ENCODE results near the gene RNF25.

Gene RNF25, protein sequence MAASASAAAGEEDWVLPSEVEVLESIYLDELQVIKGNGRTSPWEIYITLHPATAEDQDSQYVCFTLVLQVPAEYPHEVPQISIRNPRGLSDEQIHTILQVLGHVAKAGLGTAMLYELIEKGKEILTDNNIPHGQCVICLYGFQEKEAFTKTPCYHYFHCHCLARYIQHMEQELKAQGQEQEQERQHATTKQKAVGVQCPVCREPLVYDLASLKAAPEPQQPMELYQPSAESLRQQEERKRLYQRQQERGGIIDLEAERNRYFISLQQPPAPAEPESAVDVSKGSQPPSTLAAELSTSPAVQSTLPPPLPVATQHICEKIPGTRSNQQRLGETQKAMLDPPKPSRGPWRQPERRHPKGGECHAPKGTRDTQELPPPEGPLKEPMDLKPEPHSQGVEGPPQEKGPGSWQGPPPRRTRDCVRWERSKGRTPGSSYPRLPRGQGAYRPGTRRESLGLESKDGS

DNA sequence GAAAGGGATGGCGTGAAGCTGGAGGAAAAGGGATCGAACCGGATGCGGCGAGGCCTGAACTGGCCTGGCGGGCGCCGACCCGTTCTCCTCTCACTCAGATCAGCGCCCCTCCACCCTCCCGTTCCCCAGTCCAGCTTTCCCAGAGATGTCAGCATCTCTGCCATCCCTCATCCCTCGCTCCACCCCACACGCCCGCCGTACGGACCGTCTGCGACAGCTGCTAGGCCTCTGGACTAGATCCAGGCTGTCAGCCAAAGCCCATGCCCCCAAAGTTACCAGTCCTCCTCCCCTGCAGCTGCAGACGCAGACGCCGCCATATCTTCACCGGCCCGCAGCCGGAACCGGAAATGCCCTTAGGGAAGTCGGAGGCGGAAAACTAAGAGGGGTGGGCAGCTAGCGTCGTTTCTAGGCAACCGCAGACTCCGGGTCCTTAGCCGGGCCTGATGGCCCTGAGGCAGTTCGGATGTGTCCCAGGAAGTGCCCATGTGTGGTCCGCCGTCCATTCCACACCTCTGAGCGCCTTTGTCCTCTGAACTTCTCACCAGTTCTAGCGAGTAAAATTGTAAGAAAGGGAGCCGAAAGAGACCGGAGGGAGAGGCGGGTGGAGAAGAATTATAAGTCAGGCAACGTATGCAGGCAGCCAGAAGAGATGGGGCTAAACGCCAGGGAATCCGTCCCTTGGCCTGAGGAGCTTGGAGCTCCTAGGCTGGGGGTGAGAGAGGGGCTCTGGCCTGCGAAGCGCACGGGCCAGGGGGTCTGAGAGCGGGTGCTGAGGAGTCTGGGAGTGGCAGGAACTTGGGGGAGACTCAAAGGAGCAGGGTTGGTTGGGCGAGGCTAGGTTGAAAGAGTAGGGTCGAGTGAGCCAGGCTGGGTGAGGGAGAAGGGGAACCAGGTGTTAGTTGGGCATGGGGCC is at the start of gene RNF25, which contains the start of gene STK36:
RNF25 (minus strand) TSS at position 349 of the 913 bp plus-strand sequence; CDS start at position 317, 32 bp downstream.
STK36 (plus strand) TSS at position 433 of the 913 bp plus-strand sequence. CDS start 744 bp downstream, outside the sequence.
- peak; percentile 87 for DNase-seq (ENCODE audit: low spot score)

DNA sequence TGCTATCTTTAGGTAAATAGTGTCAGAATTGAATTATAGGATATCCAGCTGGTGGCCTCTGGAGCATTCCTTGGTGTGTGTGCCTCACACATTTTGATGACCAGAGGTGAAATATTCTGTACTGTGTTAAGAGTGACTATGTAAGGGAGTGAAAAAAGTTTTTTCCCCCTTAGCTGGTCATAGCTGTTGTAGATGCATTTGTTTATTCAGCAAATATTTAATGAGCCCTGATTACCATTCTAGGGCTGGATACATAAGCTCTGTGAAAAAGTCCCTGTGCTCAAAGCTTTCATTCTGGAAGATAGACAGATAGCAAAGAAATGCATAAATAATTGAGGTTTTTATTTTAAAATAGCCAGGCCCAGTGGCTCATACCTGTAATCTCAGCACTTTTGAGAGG is 49.7 kb upstream of the RNF25 start:
- DNase-seq (ENCODE audit: low spot score), result no peak

DNA sequence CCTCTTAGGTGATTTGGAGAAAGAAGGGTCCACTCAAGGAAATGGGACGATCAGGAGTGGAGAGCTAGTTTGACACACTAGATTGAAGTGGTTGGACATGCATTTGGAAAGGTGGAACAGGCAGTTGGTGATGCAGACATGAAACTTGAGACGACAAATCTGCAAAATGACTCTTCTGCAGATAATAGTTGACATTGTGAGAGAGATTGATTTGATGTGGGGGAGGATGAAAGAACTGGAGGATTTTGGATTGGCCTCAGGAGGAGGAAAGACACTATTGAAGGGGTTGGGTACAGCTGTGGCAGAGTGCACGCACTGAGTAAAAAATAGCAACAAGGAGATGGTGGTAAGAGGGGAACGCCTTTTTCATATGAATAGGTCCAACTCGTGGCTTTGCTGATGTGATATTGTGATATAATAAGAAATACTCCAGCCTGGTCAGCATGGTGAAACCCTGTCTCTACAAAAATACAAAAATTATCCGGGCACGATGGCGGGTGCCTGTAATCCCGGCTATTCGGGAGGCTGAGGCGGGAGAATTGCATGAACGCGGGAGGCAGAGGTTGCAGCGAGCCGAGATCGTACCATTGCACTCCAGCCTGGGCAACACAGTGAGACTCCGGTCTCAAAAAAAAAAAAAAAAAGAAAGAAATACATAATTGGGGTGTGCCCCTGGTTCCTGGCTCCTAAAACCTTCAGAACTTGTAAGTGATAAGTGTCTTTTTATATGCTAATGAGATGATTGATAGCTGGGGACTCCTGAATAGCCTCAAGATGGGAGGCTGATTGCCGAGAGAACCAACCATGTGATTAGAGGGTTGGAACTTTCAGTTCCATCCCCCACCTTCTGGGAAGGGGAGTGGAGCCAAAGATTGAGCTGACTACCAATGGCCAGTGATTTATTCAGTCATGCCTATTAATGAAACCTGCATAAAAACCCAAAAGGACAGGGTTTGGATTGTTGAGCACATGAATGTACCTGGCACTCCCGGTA is 48.5 kb upstream of the RNF25 start:
- no peak for DNase-seq (ENCODE audit: low spot score)

DNA sequence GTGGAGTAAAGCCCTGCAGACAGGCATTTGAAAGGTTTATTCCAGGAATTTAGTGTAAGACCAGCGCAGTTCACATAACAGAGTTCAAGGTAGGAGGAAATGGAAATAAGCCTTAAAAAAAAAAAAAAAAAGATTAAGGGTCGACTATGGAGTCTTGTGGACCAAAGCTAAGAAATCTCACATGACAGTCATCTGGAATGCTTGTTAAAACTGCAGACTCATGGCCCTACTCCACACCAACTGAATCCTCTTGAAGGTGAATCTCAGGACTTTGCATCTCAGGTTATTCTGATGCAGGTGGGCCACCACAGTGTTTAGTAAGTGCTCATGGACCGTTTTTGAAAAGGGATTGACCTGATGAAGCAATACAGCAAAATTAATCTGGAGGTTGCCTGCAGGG is 47.7 kb upstream of the RNF25 start:
- DNase-seq (ENCODE audit: low spot score), result no peak

DNA sequence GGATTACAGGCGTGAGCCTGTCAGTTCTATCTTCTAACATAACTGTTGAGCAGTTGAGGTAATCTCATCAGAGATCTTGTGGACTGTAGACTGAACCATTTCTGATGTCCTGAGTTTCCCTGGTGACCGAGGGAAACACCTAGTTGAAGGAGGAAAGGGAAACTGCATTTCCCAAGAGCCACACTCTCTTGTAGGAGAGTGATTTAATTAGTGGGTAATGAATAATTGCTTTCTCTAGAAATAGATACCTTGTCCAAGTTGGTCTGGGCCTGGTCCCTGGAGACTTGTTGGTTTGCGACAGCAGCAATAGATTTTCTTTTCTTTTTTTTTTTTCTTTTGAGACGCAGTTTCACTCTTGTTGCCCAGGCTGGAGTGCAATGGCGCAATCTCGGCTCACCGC is 46.3 kb upstream of the RNF25 start:
- DNase-seq (ENCODE audit: low spot score), result no peak

DNA sequence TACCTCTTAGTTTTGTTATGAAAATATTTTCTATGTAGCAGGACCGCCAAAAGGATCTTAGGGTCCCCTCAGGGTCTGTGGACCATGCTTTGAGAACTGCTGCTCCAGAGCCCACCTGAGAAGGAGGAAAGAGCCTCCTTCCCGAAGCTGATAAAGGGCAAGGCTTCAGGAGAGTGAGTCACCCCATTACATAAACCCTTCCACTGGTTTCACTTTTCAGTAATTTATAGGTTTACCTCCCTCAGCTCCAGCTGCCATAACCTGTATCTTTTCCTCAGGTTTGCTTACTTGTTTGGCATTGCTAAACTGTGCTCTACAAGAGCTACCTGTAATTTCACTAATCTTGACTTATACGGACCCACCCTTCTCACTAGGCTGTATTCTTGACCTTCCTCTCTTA is 45.5 kb upstream of the RNF25 start:
- DNase-seq (ENCODE audit: low spot score), result no peak

DNA sequence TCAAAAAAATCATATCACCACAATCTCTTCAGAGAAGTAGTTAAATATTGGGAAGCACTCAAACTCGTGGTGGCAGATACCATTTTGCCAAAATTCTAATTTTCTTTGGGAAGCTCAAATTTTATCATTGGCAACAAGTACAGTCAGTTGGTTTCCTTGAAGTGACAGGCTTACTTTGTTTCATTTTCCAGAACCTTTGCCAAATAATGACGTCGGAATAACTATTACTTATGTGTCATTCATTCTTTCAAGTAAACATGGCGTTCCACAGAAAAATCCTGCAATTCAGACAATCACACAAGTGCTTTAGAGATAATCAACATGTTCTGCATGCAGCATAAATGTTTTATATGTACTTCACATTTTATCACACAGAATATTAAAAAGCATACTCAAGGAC is 44.3 kb upstream of the RNF25 start:
- DNase-seq (ENCODE audit: low spot score), result no peak

DNA sequence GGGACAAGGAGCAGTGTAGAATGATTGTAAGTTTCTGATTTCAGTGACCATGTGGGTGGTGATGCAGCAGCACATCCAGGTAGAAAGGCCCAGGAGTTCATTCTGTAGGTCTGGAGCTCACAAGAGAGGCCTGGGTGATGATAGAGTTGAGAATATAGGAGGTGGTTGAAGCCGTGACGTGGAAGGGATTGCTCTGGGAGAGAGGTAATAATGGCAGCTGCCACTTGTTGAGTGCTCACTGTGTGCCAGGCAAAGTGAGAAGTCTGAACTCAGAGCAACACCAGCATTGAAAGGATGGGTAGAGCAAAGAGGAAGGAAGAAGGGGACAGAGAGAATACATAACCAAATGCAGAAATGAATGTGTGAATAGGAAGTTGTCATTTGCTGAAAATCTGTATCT is 42.1 kb upstream of the RNF25 start:
- no peak for DNase-seq (ENCODE audit: low spot score)

DNA sequence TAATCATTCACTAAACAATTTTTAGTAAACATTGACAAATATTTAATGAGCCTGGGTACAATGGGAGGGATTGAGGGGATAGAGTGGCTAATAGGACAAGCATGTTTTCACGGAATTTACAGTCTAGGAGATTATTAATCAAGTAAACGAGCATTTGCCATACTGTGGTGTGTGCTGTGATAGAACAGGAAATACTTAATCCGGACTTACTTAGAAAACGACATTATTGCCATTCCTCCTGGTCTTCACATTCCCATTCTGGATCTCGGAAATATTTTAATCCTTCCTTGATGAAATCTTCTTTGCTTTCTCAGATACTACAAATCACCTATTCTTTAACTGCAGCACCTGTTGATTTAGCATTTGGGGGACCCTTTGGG is 39.7 kb upstream of the RNF25 start:
- no peak for DNase-seq (ENCODE audit: low spot score)

DNA sequence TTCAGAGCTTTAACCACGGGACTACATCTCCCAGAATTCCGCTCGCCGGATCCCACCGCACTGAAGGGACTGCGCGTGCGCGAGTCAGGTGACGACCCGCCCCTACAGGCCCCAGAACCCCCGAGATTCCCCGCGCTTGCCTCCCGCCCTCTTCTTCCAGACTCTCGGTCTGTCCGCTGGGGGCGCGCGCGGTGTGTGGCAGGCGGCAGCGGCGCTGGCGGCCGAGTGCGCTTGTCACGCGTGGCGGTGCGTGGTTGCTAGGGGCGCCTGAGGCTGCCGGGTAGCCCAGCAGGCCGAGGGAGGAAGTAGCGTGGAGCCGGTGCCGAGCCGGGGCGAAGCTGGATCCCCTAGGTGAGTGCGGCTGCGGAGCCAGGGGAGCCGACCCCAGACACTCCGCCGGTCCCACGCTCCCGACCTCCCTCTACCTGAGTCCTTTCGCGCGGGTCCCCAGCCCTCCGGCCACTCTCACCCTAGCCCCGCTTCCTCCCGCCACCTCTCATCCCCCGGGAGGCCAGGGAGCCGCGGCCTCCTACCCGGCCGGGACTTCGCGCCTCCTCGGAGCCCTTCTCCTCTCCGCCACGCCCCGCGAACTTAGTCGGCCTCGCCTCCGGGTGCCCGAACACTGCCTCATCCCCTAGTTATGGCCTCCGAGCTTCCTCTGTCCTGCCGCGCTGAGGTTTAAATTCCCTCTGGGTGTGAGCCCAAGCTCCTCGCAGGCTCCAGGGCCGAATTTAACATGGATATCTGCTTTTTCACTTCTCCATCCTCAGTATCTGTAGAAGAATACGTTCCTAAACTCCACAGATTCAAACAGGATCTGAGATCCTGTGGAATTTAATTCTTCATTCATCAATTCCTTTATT is 39.1 kb upstream of the RNF25 start, which contains the start of gene TTLL4:
TTLL4 (plus strand) TSS at position 149 of the 863 bp plus-strand sequence. CDS start 26,842 bp downstream, outside the sequence.
- DNase-seq (ENCODE audit: low spot score), result peak; percentile 99

DNA sequence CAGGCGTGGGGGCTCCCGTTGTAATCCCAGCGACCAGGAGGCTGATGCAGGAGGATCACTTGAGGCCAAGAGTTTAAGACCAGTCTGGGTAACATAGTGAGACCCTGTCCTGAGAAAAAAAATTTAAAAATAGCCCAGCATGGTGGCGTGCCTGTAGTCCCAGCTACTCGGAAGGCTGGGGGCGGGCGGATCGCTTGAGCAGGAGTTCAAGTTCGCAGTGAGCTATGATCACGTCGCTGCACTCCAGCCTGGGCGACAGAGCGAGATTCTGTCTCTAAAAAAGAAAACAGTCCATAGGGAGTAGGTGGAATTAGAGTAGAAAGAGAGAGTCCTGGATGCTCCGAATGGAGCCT is 38.5 kb upstream of the RNF25 start:
- DNase-seq (ENCODE audit: low spot score), result no peak

DNA sequence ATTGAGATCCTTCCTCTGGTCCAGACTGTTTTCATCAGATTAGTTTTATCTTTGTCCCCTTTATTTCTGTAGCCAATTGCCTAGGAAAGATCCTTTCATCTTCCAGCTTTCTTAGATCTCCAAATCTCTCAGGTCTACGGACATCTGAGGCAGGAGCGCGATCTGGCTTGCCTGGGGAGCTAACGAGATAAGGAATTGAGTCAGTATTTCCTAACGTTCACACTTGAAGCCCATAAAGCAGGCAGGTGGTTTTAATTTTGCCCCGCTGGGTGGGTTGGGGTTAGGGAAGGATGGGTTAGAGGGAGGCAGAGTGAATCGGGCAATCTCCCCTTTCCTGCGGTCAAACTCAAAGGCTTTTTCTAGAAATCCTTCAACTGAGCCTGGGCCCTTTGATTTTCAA is 38.1 kb upstream of the RNF25 start:
- DNase-seq (ENCODE audit: low spot score), result no peak

DNA sequence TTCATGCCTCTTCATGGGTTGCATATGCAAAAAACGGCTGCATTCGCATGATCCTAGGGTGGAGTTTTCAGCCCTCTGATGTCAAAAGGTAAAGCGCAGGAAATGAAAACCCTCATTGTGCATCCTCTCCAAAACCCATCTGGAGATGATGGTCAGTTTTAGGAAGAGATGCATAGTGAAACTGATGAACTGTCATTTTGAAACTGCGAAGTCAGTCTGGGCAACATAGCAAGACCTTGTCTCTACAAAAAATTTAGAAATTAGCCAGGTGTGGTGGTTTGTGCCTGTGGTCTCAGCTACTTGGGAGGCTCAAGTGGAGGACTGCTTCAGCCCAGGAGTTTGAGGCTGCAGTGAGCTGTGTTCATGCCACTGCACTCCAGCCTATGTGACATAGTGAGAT is 36.3 kb upstream of the RNF25 start:
- peak; percentile 60 for DNase-seq (ENCODE audit: low spot score)

DNA sequence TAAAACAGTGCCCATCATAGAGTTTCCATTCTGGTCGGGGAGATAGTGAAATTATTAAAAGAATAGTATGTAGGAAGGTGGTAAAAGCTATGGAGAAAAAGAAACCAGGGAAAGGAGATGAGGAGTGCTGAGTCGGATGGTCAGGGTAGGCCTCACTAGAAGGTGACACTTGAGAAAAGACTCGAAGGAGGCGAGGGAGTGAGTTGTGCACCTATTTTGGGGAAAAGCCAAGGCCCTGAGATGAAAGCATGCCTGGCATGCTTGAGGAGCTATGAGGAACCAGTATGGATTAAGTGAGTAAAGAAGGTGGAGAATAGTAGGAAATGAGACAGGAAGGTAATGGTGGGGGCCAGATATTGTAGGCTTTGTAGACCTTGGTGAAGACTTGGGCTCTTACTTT is 31.5 kb upstream of the RNF25 start:
- DNase-seq (ENCODE audit: low spot score), result no peak

DNA sequence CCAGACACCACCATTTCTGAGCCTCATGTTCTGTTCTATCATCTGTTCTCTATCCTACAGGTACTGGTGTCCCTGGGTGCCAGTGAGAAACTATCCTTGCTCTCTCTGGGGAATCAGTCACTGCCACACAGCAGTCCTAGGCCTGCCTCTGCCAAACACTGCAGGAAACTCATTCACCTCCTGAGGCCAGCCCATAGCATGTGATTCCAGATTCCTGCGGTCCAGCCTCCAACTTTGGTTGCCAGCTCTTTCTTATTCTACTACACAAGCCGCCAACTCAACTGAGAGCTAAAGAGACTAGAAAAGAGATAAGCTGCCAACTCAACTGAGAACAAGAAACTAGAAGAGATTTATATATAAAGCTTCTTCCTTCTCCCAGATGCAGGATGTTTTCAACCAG is 30.0 kb upstream of the RNF25 start:
- DNase-seq (ENCODE audit: low spot score), result no peak

DNA sequence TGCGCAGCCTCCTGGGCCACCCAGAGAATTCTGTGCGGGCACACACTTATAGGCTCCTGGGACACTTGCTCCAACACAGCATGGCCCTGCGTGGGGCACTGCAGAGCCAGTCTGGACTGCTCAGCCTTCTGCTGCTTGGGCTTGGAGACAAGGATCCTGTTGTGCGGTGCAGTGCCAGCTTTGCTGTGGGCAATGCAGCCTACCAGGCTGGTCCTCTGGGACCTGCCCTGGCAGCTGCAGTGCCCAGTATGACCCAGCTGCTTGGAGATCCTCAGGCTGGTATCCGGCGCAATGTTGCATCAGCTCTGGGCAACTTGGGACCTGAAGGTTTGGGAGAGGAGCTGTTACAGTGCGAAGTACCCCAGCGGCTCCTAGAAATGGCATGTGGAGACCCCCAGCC is 27.1 kb upstream of the RNF25 start:
- DNase-seq (ENCODE audit: low spot score), result no peak

DNA sequence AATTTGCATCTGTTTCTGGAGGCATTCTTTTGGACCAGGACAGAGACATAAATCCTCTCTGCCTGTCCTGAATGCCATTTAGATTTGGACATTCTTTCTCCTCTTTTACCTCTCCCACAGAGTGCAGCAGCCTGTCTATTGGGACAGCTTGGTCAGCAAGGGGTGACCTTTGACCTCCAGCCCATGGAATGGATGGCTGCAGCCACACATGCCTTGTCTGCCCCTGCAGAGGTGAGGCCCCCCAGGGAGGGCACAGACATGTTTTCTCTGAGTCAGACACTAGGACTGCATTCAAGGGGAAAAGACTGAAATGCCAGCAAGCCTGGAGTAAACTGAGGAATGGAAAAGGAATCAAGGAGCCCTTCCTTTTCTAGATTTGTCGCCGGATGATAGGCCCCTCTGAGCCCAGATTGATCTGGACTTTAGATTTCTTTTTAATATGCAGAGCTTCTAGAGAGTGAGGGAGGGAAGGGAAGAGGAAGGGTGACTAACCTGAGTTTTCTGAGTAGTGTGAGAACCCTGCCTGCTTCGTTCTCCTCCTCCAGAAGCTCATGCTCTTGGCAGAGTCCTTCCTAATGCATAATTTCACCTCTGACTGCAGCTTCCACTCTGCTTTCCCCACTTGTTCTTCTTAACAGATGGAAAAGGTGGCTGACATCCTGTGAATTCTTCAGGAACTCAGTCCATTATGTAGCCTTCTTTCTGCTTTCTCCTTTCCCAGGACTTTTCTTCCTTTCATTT is 22.8 kb upstream of the RNF25 start:
- no peak for DNase-seq (ENCODE audit: low spot score)

DNA sequence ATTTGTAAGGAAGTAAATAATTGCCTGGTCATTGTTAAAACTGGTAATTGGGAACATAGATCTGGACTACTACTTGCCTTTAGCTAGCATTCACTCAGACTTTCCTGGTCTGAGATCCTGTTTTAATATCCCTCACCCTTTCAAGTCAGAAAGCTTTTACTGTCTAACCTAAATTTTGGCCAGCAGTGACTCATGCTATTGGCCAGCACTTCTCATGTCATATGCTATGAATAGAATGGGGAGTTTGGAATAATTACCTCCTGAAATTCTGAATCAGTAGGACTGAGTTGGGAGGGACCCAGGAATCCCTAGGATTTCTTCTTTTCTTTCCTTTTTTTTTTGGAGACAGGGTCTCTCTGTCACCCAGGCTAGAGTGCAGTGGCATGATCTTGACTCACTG is 19.4 kb upstream of the RNF25 start:
- DNase-seq (ENCODE audit: low spot score), result no peak

DNA sequence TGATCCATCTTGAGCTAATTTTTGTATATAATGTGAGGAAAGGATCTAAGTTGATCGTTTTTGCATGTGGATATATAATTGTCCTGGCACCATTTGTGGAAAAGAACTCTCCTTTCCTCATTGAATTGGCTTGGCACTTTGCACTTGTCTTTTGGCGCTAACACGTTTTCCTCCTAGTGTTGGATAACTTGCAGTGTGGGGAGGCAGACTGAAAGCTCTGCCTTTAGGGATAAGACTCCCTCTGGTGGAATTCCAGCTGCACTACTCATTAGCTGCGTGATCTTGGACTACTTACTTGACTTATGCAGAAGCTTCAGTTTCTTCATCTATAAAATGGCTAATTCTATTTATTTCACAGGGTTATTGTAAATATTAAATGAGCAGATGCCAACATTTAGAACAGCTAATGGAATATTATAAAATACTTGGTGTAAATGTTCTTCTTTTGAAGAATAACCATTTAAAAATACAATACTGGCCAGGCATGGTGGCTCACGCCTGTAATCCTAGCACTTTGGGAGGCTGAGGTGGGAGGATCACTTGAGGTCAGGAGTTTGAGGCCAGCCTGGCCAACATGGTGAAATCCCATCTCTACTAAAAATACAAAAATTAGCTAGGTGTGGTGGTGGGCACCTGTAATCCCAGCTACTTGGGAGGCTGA is 15.7 kb upstream of the RNF25 start:
- peak; percentile 42 for DNase-seq (ENCODE audit: low spot score)

All from activated CD4-positive, alpha-beta T cell treated with anti-CD3 and anti-CD28 coated beads, Interleukin-2, Interleukin-4, amounts not matched to agents 100 ng/mL and 50 ng/mL, durations not matched to agents 16 hours and 8 hours (primary cell).